NT2/D1 (cell line): ENCODE data around the gene ATP9A.

Experiments used
- SUZ12 ChIP-seq: IDR thresholded peaks from 2 replicates; pipeline ENCODE4 v1.6.1; 2011; ENCODE audit not compliant: insufficient read length, insufficient read depth; ENCODE audit errors: extremely low read depth
- YY1 ChIP-seq: IDR thresholded peaks from 2 replicates; pipeline ENCODE4 v1.6.1; 2011; ENCODE audit not compliant: insufficient read length, insufficient read depth
- ZNF274 ChIP-seq: IDR thresholded peaks from 2 replicates; pipeline ENCODE4 v1.6.1; 2011; ENCODE audit warnings: mild to moderate bottlenecking, low read depth, low read length

GRCh38 chr20:51801122-51801822 lies 33.1 kb upstream of the ATP9A start:
- TF ChIP-seq ZNF274 (no peak), YY1 (peak; percentile 46), SUZ12 (no peak)
